Stimulated activated CD8-positive, alpha-beta memory T cell treated with anti-CD3 and anti-CD28 coated beads, Interleukin-15, amount 100 ng/mL, for 4 hours (primary cell): ENCODE data around the gene PPP1CB.
A peak's percentile ranks its signal among the peaks of the same experiment; 100 is the strongest.

Experiments used
- DNase-seq, 2 donors: peaks; one replicate each; pipeline ENCODE4 v3.0.0-alpha.2; 2020; ENCODE audit warnings: low read depth in 2 of 2

The PPP1CB gene

DNA sequence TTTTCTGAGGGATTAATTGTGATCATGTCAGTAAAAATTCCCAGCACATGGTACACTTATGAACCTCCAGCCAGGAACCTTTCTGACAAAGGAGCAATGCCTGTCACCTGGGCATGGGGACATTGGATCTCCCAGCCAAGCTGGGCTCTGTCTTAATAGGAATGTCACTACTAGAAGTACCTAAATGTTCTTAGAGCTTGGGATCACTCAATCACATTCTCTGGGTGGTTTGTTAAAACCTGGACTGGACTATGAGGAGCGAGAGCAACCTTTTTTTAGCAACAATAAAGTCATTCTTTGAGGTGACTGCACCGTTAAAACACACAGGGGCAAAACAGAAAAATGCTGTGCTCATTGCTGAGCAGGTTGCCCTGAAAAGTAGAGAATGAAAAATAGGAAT, 6.4 kb upstream of the PPP1CB start:
- no peak for DNase-seq

GRCh38 chr2:28745876-28746275, 5.8 kb upstream of the PPP1CB start:
- DNase-seq, result no peak

DNA sequence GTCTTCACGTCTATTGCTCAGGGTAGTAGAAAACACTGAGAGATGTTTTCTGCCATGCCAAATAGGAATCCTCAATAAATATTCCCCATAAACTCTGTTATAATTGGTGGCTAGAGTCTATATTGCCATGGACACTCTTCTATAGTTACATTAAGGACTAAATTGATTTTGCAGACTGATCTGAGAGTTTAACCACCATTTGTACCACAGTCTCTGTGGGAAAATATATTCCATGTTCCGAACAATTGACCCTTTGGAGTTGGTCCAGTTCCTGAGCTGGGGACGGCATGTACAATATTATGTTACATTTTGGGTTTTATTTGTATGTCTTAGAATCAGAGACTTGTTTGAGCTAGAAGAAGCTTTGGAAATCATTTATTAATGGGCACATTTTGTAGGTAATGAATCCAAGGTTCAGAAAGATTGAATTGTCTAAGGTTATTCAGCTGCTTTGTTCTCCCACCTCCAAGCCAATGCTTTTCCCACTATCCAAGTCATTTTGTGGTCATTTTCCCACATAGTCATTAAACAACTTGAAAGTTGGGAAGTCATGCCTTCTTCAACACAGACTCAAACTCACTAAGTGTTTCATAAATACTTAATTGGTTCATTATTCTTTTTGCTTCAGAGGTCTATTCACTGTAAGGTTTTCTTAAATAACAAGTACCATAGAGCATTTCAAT, 5.1 kb upstream of the PPP1CB start:
- no peak for DNase-seq

DNA sequence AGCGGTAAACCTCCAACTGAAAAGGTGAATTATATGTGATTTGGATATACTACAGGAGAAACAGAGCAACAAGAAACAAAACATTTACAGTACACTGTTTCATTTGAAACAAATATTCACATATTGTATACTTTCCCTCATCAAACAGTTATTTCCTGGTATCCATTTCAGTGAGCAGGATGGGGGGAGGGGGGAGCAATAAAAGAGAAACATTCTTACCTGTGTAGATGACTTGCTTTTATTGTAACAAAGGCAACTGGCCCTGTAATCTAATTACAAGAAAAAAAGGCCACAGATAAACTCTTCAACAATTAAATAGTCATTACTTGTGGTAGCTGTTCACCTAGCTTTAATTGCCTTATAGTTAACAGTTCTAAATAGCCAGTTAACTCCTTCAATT, 3.9 kb upstream of the PPP1CB start:
- DNase-seq, result no peak

DNA sequence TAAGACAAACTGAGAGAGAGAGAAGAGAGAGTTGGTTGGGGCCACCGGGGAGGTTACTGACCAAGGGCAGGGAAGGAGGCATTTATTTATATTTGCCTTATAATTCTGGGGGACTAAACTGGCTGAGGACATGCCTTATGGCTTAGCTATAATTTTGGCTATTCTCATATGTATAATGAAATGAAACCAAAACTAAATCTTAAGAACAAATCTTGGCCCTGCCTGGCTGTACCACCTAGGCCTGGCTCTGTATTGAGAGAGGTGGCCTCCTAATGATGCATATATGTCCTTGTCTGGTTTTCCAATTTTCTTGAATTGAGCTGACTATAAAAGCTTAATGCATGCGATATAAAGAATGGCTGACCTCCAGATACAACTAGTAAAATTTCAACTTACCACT, 3.5 kb upstream of the PPP1CB start:
- no peak for DNase-seq

- no peak for DNase-seq
Observed at GRCh38 chr2:28748941-28749340, 2.7 kb upstream of the PPP1CB start.

DNA sequence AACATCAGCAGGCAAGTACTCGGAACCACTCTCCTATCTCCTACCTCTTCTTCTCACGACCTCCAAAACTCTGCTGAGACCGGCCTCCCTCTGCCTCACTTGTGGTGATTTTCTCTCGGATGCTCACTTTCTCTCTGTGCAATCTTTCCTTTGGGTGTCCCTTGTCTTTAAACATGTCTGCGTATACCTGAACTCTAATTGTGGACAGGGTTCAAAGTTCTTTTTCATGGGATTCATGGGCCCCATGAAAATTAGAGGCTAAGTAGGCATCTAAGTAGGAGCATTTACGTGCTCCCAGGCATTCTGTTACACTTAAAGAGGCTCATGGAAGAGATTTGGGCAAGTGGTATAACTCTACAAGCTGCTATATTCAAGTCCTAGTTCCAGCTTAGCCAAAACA, 2.1 kb upstream of the PPP1CB start:
- DNase-seq, result no peak

DNA sequence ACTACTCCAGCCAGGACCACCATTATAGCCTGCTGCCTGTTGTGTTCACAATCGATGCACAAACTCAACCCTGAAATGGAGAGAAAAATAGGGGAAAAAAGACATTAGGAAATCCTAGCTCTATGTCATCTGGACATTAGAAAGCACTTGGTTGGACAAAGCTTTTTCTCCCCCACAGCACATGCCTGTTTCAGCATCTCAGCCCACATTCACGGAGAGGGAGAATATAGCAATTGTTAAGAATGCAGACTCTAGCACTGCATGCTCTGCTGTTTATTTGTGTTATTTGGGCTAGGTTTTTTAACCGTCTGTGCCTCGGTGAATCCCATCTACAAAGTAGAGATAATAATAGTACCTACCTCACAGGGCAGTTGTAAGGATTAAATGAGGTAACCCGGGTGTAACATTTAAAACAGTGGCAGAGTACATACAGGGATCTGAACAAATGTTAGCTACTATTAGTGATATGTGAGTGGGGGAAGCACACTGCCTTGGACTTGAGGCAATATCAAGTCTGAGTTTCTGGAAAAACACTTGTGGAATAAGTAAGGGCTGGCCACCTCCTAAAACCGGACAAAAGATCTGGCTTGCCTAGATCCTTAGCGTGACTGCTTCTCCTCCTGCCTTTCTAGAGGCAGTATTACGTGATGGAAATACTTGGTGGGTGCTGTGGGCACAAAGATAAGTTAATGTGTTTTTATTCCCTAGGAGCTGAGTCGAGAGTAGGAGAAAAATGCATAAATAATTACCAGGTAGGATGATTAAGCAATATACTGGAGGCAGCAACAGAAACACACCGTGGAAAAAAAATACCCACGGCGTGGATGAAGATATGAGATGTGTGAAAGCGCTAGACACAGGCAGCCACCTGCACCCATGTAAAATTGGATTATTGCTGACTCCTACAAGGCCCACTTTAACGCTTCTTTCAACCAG, 1.0 kb upstream of the PPP1CB start:
- peak in 1 of 2 donors; percentile 30 for DNase-seq

DNA sequence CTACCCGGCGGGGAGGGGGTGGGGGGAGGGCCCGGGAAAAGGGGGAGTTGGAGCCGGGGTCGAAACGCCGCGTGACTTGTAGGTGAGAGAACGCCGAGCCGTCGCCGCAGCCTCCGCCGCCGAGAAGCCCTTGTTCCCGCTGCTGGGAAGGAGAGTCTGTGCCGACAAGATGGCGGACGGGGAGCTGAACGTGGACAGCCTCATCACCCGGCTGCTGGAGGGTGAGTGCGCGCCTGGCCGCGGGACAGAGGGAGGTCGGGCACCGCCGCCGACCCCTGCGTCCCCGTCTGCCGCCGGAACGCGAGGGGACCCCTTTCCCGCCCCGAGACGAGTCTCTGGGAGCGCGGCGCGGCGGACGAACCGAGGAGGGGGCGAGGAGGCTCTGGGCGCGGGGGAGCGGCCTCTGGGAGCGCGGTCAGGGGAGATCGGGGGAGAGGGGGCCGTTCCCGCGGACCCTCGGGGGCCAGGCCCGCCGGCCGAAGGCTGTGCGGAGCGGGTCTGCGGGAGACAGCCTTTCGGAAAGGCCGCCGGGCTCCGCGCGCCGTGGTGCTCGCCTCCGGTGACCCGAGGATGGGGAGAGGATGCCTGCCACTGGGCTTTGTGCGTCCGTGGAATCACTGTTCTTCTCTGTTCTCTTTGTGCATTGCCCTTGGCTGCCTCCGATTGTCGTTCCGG, 463 bp downstream of the PPP1CB start:
- DNase-seq, result peak in 1 of 2 donors; percentile 22

DNA sequence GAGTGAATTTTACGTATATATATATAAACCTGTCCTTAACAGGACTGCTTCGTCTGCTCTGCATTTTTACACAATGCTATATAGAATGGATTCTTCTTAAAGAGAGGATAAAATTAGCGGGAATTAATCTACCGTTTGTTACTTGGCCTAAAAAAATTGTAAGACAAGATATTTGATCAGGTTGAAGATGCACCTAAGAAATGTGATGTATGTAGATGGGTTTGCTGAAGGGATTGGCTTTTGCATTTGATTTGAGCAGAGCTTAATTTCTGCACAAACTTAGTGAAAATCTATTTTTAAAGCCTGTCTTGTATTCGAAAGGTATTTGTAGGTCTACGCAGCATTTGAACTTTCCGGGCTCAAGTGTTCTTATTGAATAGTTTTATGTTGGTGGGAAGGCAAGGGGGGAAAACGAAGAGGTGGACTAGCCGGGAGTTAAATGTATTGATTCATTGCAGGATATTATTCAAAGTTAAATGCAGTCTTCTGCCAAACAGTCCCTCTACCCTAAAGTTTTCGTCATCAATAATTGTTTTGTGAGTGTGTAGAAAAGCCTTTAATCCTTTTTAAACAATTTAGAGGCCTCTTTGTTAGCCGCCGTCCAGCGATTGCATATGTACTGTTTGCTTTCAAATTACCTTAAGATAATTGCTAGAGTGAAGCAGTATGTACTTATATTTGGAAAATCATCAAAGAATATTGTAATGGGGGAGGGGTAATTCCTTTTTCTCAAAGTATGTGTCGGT, 1.2 kb downstream of the PPP1CB start:
- no peak for DNase-seq

DNA sequence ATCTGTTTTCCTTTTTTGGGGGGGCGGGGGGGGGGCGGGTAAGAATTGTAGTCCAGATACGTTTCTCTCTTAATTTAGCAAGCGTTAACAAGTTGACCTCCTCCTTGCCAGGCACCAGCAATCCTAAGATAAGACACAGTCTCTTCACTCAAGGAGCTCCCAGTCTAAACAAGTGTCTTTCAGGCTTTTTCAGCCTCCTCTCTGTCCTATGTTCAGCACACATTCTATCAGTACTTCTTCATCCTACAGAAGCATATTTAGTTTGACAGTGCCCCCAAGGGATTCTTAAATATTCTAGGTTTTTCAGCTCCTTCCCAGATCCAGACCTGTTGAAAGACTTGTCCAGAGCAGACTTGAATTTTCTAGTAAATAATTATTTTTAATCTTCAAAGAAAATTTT, 2.7 kb downstream of the PPP1CB start:
- DNase-seq, result no peak

DNA sequence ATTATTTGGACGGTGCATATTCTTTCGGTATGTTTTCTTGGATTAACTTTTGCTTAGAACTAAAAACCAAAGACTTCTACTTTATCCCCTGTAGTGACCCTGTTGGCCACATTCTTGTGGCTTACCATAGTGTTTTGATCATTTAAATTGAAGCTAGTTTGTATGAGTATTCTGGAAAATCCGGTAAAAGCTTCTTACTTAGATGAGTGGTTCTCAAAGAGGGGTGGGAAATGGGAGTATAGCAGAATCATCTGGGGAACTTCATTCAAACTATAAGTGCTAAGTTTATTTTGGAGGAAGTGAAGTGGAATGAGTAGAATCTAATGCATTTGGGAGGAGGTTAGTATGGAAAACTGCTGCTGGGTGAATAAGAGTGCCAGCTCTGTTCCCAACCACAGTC, 3.8 kb downstream of the PPP1CB start:
- DNase-seq, result no peak

- no peak for DNase-seq
Observed at GRCh38 chr2:28758459-28758858, 6.8 kb downstream of the PPP1CB start.

- no peak for DNase-seq
Observed at GRCh38 chr2:28761420-28761819, 9.8 kb downstream of the PPP1CB start.

DNA sequence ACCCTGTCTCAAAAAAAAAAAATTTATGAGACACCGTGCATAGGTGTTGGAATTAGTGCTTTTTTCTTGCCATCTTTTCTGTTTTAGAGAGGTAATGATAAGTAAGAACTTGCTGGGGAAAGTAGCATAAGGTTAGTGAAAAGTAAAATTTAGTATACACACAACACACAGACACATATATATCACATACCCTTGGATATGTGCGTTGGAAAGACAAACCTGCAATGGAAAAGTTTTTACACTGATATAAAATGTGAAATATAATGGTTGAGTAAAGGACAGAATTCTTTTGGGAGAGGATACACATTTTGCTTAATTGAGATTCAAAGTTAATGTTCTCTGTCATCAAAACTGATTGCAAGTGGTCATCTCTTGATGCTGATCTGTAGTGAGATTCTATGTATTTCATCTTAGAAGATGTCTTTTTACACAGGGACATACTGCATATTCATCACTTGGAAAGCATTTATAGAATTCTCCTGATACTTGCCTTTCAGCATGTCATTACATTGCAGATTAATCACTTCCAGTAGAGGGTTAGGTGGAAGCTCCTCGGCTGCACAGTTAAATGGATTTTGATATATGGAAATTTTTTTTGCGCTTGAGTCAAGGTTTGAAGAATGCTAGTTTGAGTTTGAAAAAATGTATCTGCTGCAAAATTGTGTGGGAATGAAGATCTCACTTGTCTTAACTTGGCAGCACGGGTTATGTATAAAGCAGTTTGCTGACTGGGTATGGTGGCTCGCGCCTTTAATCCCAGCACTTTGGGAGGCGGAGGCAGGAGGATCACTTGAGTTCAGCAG, 13.5 kb downstream of the PPP1CB start:
- no peak for DNase-seq

GRCh38 chr2:28766070-28766469, 14.4 kb downstream of the PPP1CB start:
- DNase-seq, result no peak

- DNase-seq, result no peak
Observed at GRCh38 chr2:28767337-28767736, 15.7 kb downstream of the PPP1CB start.

- no peak for DNase-seq
Observed at GRCh38 chr2:28768422-28768821, 16.8 kb downstream of the PPP1CB start.

- DNase-seq, result no peak
Observed at GRCh38 chr2:28768952-28769351, 17.3 kb downstream of the PPP1CB start.

GRCh38 chr2:28772351-28772750, 20.7 kb downstream of the PPP1CB start:
- DNase-seq, result no peak

- DNase-seq, result no peak
Observed at GRCh38 chr2:28776471-28776870, 24.8 kb downstream of the PPP1CB start.
